ENCODE measurements around the gene BTNL3.

BTNL3 gene

DNA sequence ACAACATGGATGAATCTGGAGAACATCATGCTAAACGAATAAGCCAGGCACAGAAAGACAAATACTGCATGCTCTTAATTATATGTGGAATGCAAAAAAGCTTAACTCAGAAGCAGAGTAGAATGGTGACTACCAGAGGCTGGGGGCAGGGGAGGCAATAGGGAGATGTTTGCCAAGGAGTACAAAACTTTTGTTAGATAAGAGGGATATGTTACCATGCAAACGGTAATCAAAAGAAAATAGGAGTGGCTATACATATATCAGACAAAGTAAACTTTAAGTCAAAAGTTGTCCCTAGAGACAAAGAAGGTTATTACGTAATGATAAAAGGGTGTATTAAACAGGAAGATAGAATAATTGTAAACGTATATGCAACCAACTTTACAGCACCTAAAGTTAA, 17.8 kb upstream of the BTNL3 start:
- TF ChIP-seq, protein P1, sequence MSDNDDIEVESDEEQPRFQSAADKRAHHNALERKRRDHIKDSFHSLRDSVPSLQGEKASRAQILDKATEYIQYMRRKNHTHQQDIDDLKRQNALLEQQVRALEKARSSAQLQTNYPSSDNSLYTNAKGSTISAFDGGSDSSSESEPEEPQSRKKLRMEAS (IDR thresholded peaks at IDR 0.05; ENCODE audit: low read depth, low read length) = no peak
- TF ChIP-seq CTCF (IDR thresholded peaks at IDR 0.05; ENCODE audit: low read depth, low read length) (no peak), POLR2A (IDR thresholded peaks at IDR 0.05; ENCODE audit: extremely low read depth, insufficient read length) (no peak), MYC (IDR thresholded peaks at IDR 0.05; ENCODE audit: low read depth, low read length) (no peak)
- H3K4me3 ChIP-seq (ENCODE audit: low read depth, low read length) = no peak overlapping the region
- no peak for DNase-seq (ENCODE audit: low read depth)

- no peak for DNase-seq (ENCODE audit: low read depth)
- TF ChIP-seq, protein P1 (IDR thresholded peaks at IDR 0.05; ENCODE audit: low read depth, low read length) = no peak
- TF ChIP-seq MYC (IDR thresholded peaks at IDR 0.05; ENCODE audit: low read depth, low read length) (no peak), CTCF (IDR thresholded peaks at IDR 0.05; ENCODE audit: low read depth, low read length) (no peak), POLR2A (IDR thresholded peaks at IDR 0.05; ENCODE audit: extremely low read depth, insufficient read length) (no peak)
Observed at GRCh38 chr5:180974612-180975315, 13.9 kb upstream of the BTNL3 start.

GRCh38 chr5:180975338-180975737, 13.3 kb upstream of the BTNL3 start:
- H3K4me3 ChIP-seq (ENCODE audit: low read depth, low read length) = no peak overlapping the region
- DNase-seq (ENCODE audit: low read depth) = peak; percentile 56
- TF ChIP-seq, protein P1 (IDR thresholded peaks at IDR 0.05; ENCODE audit: low read depth, low read length) = peak; percentile 38; the same call in 1 of the 2 replicates
- TF ChIP-seq POLR2A (IDR thresholded peaks at IDR 0.05; ENCODE audit: extremely low read depth, insufficient read length) = no peak
- no peak for TF ChIP-seq CTCF (IDR thresholded peaks at IDR 0.05; ENCODE audit: low read depth, low read length)
- TF ChIP-seq MYC (IDR thresholded peaks at IDR 0.05; ENCODE audit: low read depth, low read length) = peak; percentile 72

More at GRCh38 chr5:180974612-180975315, 13.9 kb upstream of the BTNL3 start:
- H3K4me3 ChIP-seq (ENCODE audit: low read depth, low read length) = no peak overlapping the region

GRCh38 chr5:180976518-180976917, 12.1 kb upstream of the BTNL3 start:
- TF ChIP-seq MYC (IDR thresholded peaks at IDR 0.05; ENCODE audit: low read depth, low read length) (no peak), CTCF (IDR thresholded peaks at IDR 0.05; ENCODE audit: low read depth, low read length) (no peak), POLR2A (IDR thresholded peaks at IDR 0.05; ENCODE audit: extremely low read depth, insufficient read length) (no peak)
- TF ChIP-seq, protein P1 (IDR thresholded peaks at IDR 0.05; ENCODE audit: low read depth, low read length) = no peak
- no peak for DNase-seq (ENCODE audit: low read depth)
- no peak overlapping the region for H3K4me3 ChIP-seq (ENCODE audit: low read depth, low read length)

DNA sequence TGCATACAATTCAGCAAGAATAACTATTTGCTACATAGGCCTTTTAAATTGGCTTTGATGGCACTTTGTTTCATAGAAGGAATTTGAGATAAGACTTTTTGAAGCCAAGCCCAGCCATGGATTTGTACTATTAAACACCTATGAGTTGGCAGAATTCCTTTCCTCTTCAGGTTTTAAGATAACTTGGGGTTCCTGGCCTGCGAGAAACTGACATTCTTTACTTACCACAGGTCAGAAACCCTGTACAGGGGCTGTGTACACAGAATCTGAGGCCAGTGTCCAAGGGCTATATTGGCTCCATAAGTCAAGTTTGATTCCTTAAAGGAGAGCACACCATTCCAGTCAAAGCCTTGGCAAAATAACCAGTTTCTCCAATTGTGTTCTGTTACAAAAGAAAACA, 10.8 kb upstream of the BTNL3 start:
- TF ChIP-seq POLR2A (IDR thresholded peaks at IDR 0.05; ENCODE audit: extremely low read depth, insufficient read length) (no peak), CTCF (IDR thresholded peaks at IDR 0.05; ENCODE audit: low read depth, low read length) (no peak), MYC (IDR thresholded peaks at IDR 0.05; ENCODE audit: low read depth, low read length) (no peak)
- no peak for DNase-seq (ENCODE audit: low read depth)

More for the DNA sequence above, 10.8 kb upstream of the BTNL3 start:
- H3K4me3 ChIP-seq (ENCODE audit: low read depth, low read length) = no peak overlapping the region
